H9 (cell line): Measurements from ENCODE around the gene RBSN. TPM values are rescaled to one million over a fixed set of nuclear protein-coding genes. Genes with fewer than 3 reads are reported as not detected.

Experiments
- DNase-seq: peaks from one replicate; pipeline ENCODE4 v3.0.0-alpha.2; 2017
- H2AFZ ChIP-seq: one replicate; pipeline ENCODE4 v1.6.1; 2013; ENCODE audit warnings: mild to moderate bottlenecking, low read length, control low read depth, moderate library complexity
- H2AK5ac ChIP-seq: 2 replicates; pipeline ENCODE4 v1.6.1; 2013; ENCODE audit warnings: low read length, control low read depth, mixed read lengths; ENCODE audit not compliant: insufficient read length
- H2BK120ac ChIP-seq: one replicate; pipeline ENCODE4 v1.6.1; 2013; ENCODE audit warnings: low read depth, mild to moderate bottlenecking, low read length, control low read depth, inconsistent platforms; ENCODE audit not compliant: poor library complexity, severe bottlenecking
- H2BK12ac ChIP-seq: 2 replicates; pipeline ENCODE4 v1.6.1; 2013; ENCODE audit warnings: low read length, control low read depth, mixed read lengths, low read depth; ENCODE audit not compliant: insufficient read length
- H2BK15ac ChIP-seq: 2 replicates; pipeline ENCODE4 v1.6.1; 2013; ENCODE audit warnings: low read depth, low read length, control low read depth
- H2BK20ac ChIP-seq: one replicate; pipeline ENCODE4 v1.6.1; 2013; ENCODE audit warnings: low read depth, mild to moderate bottlenecking, low read length, control low read depth, inconsistent platforms; ENCODE audit not compliant: poor library complexity, severe bottlenecking
- H2BK5ac ChIP-seq: 2 replicates; pipeline ENCODE4 v1.6.1; 2013; ENCODE audit warnings: low read length, control low read depth, mixed read lengths; ENCODE audit not compliant: insufficient read length
- H3K14ac ChIP-seq: 2 replicates; pipeline ENCODE4 v1.6.1; 2013; ENCODE audit warnings: low read length, control low read depth; ENCODE audit not compliant: insufficient read depth
- H3K18ac ChIP-seq: 2 replicates; pipeline ENCODE4 v1.6.1; 2013; ENCODE audit warnings: low read depth, mild to moderate bottlenecking, mixed read lengths, low read length, control low read depth; ENCODE audit not compliant: insufficient read length
- H3K23ac ChIP-seq: 2 replicates; pipeline ENCODE4 v1.6.1; 2013; ENCODE audit warnings: low read length, control low read depth, mixed read lengths, low read depth; ENCODE audit not compliant: insufficient read length
- H3K23me2 ChIP-seq: 2 replicates; pipeline ENCODE4 v1.6.1; 2013; ENCODE audit warnings: low read depth, mild to moderate bottlenecking, mixed read lengths, low read length, control low read depth; ENCODE audit not compliant: insufficient read length, poor library complexity, severe bottlenecking
- H3K27ac ChIP-seq: 2 replicates; pipeline ENCODE4 v1.5.1; 2013; ENCODE audit warnings: low read length, control low read depth, mixed read lengths, low read depth; ENCODE audit not compliant: insufficient read length
- H3K27me3 ChIP-seq: 2 replicates; pipeline ENCODE4 v1.6.1; 2013; ENCODE audit warnings: low read length, control low read depth, inconsistent platforms; ENCODE audit not compliant: insufficient read depth
- H3K4ac ChIP-seq: 2 replicates; pipeline ENCODE4 v1.6.1; 2013; ENCODE audit warnings: low read depth, mild to moderate bottlenecking, control low read depth, inconsistent platforms, low read length, moderate library complexity
- H3K4me1 ChIP-seq: 2 replicates; pipeline ENCODE4 v1.6.1; 2013; ENCODE audit warnings: low read length, control low read depth, inconsistent platforms; ENCODE audit not compliant: insufficient read depth
- H3K4me2 ChIP-seq: 2 replicates; pipeline ENCODE4 v1.6.1; 2013; ENCODE audit warnings: low read length, control low read depth, mixed read lengths; ENCODE audit not compliant: insufficient read length, insufficient read depth
- H3K56ac ChIP-seq: 2 replicates; pipeline ENCODE4 v1.6.1; 2013; ENCODE audit warnings: low read depth, mild to moderate bottlenecking, mixed read lengths, low read length, control low read depth; ENCODE audit not compliant: insufficient read length
- H3K79me1 ChIP-seq: 2 replicates; pipeline ENCODE4 v1.6.1; 2013; ENCODE audit warnings: low read depth, mild to moderate bottlenecking, moderate library complexity, low read length, control low read depth, inconsistent platforms; ENCODE audit not compliant: insufficient read depth, poor library complexity, severe bottlenecking
- H3K79me2 ChIP-seq: 2 replicates; pipeline ENCODE4 v1.6.1; 2013; ENCODE audit warnings: low read length, control low read depth, inconsistent platforms; ENCODE audit not compliant: insufficient read depth
- H3K9ac ChIP-seq: 2 replicates; pipeline ENCODE4 v1.6.1; 2013; ENCODE audit warnings: low read length, control low read depth, mixed read lengths; ENCODE audit not compliant: insufficient read length; ENCODE audit errors: extremely low read depth
- H3K9me3 ChIP-seq: one replicate; pipeline ENCODE4 v1.6.1; 2013; ENCODE audit warnings: low read depth, low read length, inconsistent platforms; ENCODE audit not compliant: control insufficient read depth
- H3T11ph ChIP-seq: one replicate; pipeline ENCODE4 v1.6.1; 2013; ENCODE audit warnings: mild to moderate bottlenecking, low read length, control low read depth, inconsistent platforms
- H4K20me1 ChIP-seq: one replicate; pipeline ENCODE4 v1.6.1; 2013; ENCODE audit not compliant: control insufficient read depth, insufficient read length, insufficient read depth
- H4K5ac ChIP-seq: 2 replicates; pipeline ENCODE4 v1.6.1; 2013; ENCODE audit warnings: low read depth, mild to moderate bottlenecking, mixed read lengths, low read length, control low read depth; ENCODE audit not compliant: insufficient read length
- H4K8ac ChIP-seq: replicated peaks from 2 replicates; pipeline ENCODE4 v1.6.1; 2013; ENCODE audit warnings: low read length, control low read depth, mixed read lengths, low read depth; ENCODE audit not compliant: insufficient read length
- H4K91ac ChIP-seq: 2 replicates; pipeline ENCODE4 v1.6.1; 2013; ENCODE audit warnings: low read depth, mild to moderate bottlenecking, moderate library complexity, mixed read lengths, low read length, control low read depth; ENCODE audit not compliant: insufficient read length
- H3K27ac Mint-ChIP-seq, 3 experiments: 2 replicates in 2 of 3; 3 replicates in 1 of 3; pipeline ENCODE4 v1.8.0; 2020 to 2021; ENCODE audit warnings: mixed read lengths in 3 of 3, mild to moderate bottlenecking in 1 of 3, moderate library complexity in 1 of 3
- H3K27me3 Mint-ChIP-seq: 2 replicates; pipeline ENCODE4 v1.8.0; 2021; ENCODE audit warnings: low read depth, mild to moderate bottlenecking, moderate library complexity, mixed read lengths
- H3K36me3 Mint-ChIP-seq, 3 experiments: 2 replicates in 2 of 3; 3 replicates in 1 of 3; pipeline ENCODE4 v1.8.0; 2020 to 2021; ENCODE audit warnings: low read depth in 3 of 3, mixed read lengths in 3 of 3; ENCODE audit not compliant: insufficient read depth in 1 of 3
- H3K4me1 Mint-ChIP-seq, 2 experiments: 2 replicates each; pipeline ENCODE4 v1.8.0; 2020; ENCODE audit warnings: mixed read lengths in 2 of 2
- H3K4me3 Mint-ChIP-seq, 2 experiments: 2 replicates in 1 of 2; 3 replicates in 1 of 2; pipeline ENCODE4 v1.8.0; 2020 to 2021; ENCODE audit warnings: mild to moderate bottlenecking in 2 of 2, mixed read lengths in 2 of 2, moderate library complexity in 1 of 2
- H3K9me3 Mint-ChIP-seq, 2 experiments: 2 replicates in 1 of 2; 3 replicates in 1 of 2; pipeline ENCODE4 v1.8.0; 2020; ENCODE audit warnings: mild to moderate bottlenecking in 2 of 2, mixed read lengths in 2 of 2, moderate library complexity in 1 of 2
- CTCF ChIP-seq: fragments of 200-600 bp; sonication (generic); conservative IDR thresholded peaks from 3 replicates; pipeline ENCODE4 v1.8.0; 2021; ENCODE audit warnings: antibody characterized with exemption, mild to moderate bottlenecking
- WGBS: extraction: QIAGEN DNeasy Blood & Tissue Kit; methylation state at CpG from one replicate; pipeline ENCODE4 v1.1.7; 2013; ENCODE audit warnings: missing lambda C conversion rate, low lambda C conversion rate, mixed read lengths; ENCODE audit not compliant: insufficient read length; ENCODE audit errors: extremely low coverage; 5-methylcytosine and 5-hydroxymethylcytosine counted together
- total RNA-seq: library from RNA; stranded (reverse); gene quantifications from 2 replicates; pipeline ENCODE4 v1.2.1, GENCODE V29; 2021

Gene RBSN
- total RNA-seq, 1 experiment from 2014 or later: 16.0 TPM

- no CpG with 5 or more reads among the region's 3 CpGs for WGBS
- H2AK5ac ChIP-seq: no peak overlapping the region
Observed at GRCh38 chr3:15060029-15060428, 38.9 kb downstream of the RBSN start.

More at GRCh38 chr3:15060029-15060428, 38.9 kb downstream of the RBSN start:
- H4K5ac ChIP-seq: no peak overlapping the region
- peaks cover 5% of the 10 kb centered on the region for H3K79me1 ChIP-seq
- H3K4ac ChIP-seq: no peak overlapping the region
- no peak overlapping the region for H2BK120ac ChIP-seq
- H3K36me3 Mint-ChIP-seq: peaks cover 42 to 71% (median 57%) of the 10 kb centered on the region in 3 experiments
- H3K4me1 ChIP-seq: peaks cover 6% of the 10 kb centered on the region; the same call in 1 of the 2 replicates
- TF ChIP-seq CTCF: no peak
- H3K9me3 Mint-ChIP-seq: peaks cover 0 to 3% of the 10 kb centered on the region in 2 experiments; a peak in 2 of 5 replicates
- DNase-seq: no peak
- peaks cover 18 to 19% of the 10 kb centered on the region in 2 experiments for H3K4me1 Mint-ChIP-seq
- no peak overlapping the region for H2AFZ ChIP-seq
- H2BK5ac ChIP-seq: no peak overlapping the region
- H3K14ac ChIP-seq: no peak overlapping the region
- H3K4me3 Mint-ChIP-seq: no peak overlapping the region
- peaks cover 7% of the 10 kb centered on the region for H3K23me2 ChIP-seq
- H3T11ph ChIP-seq: no peak overlapping the region
- no peak overlapping the region for H3K4me2 ChIP-seq
- no peak overlapping the region for H3K27ac Mint-ChIP-seq
- no peak overlapping the region for H4K8ac ChIP-seq
- no peak overlapping the region for H3K27ac ChIP-seq
- H3K18ac ChIP-seq: no peak overlapping the region
- no peaks in the 10 kb centered on the region for H3K27me3 ChIP-seq
- H3K9ac ChIP-seq: no peak overlapping the region
- H2BK12ac ChIP-seq: no peak overlapping the region
- no peak overlapping the region for H4K91ac ChIP-seq
- peaks cover 16% of the 10 kb centered on the region; the same call in 1 of the 2 replicates for H3K79me2 ChIP-seq
- H2BK15ac ChIP-seq: no peak overlapping the region
- no peak overlapping the region for H2BK20ac ChIP-seq
- H3K27me3 Mint-ChIP-seq: no peaks in the 10 kb centered on the region
- H3K9me3 ChIP-seq: no peaks in the 10 kb centered on the region
- H3K56ac ChIP-seq: no peak overlapping the region
- no peaks in the 10 kb centered on the region for H4K20me1 ChIP-seq
- H3K23ac ChIP-seq: no peak overlapping the region
